ENCODE data around the gene CACNA1S. TPM values are rescaled to one million over a fixed set of nuclear protein-coding genes. Genes with fewer than 3 reads are reported as not detected.

CACNA1S gene
- total and polyA plus RNA-seq, 10 donors, result 0.04 to 0.17 (median 0.09) TPM; not detected in 7

DNA sequence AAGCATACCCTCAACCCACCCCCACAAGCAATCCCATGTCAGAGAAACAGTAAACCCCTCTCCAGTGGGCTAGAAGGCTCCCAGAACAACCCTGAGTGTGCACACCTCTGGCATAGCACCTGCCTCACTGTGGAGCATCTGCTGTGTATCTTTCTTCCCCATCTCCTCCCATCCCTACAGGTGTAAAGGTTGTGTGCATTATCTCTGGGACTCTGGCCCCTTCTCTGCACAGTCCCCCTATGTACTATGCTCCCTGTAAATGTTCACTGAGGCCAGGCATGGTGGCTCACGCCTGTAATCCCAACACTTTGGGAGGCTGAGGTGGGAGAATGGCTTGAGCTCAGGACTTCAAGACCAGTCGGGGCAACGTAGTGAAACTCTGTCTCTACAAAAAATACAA is 700 bp upstream of the CACNA1S start:
- Histone ChIP-seq H3K27ac (no peak overlapping the region), H3K4me1 (peaks cover 5 to 21% (median 10%) of the 10 kb centered on the region in 6 donors), H3K4me3 (no peak overlapping the region), H3K27me3 (replicated peaks in 1 of 7) (peaks cover 0 to 34% (median 12%) of the 10 kb centered on the region in 7 donors), H3K36me3 (no peaks in the 10 kb centered on the region), H3K9me3 (no peaks in the 10 kb centered on the region)
- WGBS, 5 donors, result 85 to 96% (median 94%) methylated on average over 3 of the region's 3 CpGs
- no peak for DNase-seq
- TF ChIP-seq, protein P1, sequence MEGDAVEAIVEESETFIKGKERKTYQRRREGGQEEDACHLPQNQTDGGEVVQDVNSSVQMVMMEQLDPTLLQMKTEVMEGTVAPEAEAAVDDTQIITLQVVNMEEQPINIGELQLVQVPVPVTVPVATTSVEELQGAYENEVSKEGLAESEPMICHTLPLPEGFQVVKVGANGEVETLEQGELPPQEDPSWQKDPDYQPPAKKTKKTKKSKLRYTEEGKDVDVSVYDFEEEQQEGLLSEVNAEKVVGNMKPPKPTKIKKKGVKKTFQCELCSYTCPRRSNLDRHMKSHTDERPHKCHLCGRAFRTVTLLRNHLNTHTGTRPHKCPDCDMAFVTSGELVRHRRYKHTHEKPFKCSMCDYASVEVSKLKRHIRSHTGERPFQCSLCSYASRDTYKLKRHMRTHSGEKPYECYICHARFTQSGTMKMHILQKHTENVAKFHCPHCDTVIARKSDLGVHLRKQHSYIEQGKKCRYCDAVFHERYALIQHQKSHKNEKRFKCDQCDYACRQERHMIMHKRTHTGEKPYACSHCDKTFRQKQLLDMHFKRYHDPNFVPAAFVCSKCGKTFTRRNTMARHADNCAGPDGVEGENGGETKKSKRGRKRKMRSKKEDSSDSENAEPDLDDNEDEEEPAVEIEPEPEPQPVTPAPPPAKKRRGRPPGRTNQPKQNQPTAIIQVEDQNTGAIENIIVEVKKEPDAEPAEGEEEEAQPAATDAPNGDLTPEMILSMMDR (IDR thresholded peaks at IDR 0.05 in 8 of 11, conservative IDR thresholded peaks at IDR 0.05 in 3 of 11), result no peak
- no peak for TF ChIP-seq POLR2AphosphoS5 (IDR thresholded peaks at IDR 0.05)
- TF ChIP-seq POLR2A (IDR thresholded peaks at IDR 0.05), result no peak
- intact Hi-C loops (cut with DNase I; ENCODE audit: low total_unique reads), result loop anchor here (5.0 kb wide), 1 partner anchor 141 kb away; no protein-coding TSS in a partner anchor

DNA sequence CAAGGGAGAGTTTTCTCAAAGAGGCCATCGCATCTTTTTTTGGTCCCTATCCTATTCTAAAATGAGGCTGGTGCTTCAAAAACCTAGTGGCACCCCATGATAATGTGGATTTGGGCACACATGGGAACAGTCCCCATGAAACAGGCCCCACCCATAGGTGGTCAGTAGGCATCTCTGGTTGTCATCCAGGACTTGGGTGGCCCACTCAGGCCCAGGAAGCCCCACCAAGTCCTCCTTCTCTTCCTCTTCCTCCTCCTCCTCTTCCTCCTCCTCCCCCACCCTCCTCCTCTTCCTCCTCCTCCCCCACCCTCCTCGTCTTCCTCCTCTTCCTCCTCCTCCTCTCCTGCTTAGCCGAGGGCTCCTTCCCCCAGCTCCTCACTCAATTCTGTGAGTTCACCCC is 554 bp downstream of the CACNA1S start:
- no peak for TF ChIP-seq POLR2AphosphoS5 (IDR thresholded peaks at IDR 0.05)
- TF ChIP-seq, protein P1 (IDR thresholded peaks at IDR 0.05 in 8 of 11, conservative IDR thresholded peaks at IDR 0.05 in 3 of 11), result no peak
- TF ChIP-seq POLR2A (IDR thresholded peaks at IDR 0.05), result no peak
- peaks cover 0 to 34% (median 12%) of the 10 kb centered on the region in 7 donors for H3K27me3 ChIP-seq (replicated peaks in 1 of 7)
- peaks cover 5 to 21% (median 10%) of the 10 kb centered on the region in 6 donors for H3K4me1 ChIP-seq
- H3K9me3 ChIP-seq, result no peaks in the 10 kb centered on the region
- DNase-seq, result no peak
- intact Hi-C loops (cut with DNase I; ENCODE audit: low total_unique reads), result loop anchor here (5.0 kb wide), 1 partner anchor 139 kb away; no protein-coding TSS in a partner anchor
- H3K27ac ChIP-seq, result no peak overlapping the region
- no peaks in the 10 kb centered on the region for H3K36me3 ChIP-seq
- no peak overlapping the region for H3K4me3 ChIP-seq
- WGBS, 5 donors, result 60 to 97% (median 89%) methylated on average over 1 to 3 of the region's 3 CpGs

DNA sequence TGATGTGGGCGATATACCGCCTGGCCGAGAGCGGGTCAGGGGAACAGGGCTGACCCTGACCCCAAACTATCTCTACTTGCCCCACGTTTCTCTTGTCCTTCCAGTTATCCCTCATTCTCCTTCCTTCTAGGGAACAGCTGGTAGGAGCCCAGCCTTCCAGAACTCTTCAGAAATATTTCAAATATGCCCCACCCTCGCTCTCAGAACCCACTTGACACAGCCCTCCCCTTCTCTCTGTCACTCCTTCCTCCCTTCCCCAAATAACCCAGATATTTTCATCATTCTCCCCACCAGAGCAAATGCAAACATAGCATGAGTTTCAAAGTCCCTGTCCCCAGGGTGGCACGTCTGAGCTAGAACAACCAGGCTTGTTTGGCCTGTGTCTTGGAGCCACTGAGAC is 1.1 kb downstream of the CACNA1S start:
- intact Hi-C loops (cut with DNase I; ENCODE audit: low total_unique reads), result loop anchor here (5.0 kb wide), 1 partner anchor 139 kb away; no protein-coding TSS in a partner anchor
- TF ChIP-seq, protein P1 (IDR thresholded peaks at IDR 0.05 in 8 of 11, conservative IDR thresholded peaks at IDR 0.05 in 3 of 11), result no peak
- TF ChIP-seq POLR2AphosphoS5 (IDR thresholded peaks at IDR 0.05), result no peak
- no peak for TF ChIP-seq POLR2A (IDR thresholded peaks at IDR 0.05)
- WGBS, 5 donors, result 67 to 84% (median 74%) methylated on average over 7 of the region's 7 CpGs

DNA sequence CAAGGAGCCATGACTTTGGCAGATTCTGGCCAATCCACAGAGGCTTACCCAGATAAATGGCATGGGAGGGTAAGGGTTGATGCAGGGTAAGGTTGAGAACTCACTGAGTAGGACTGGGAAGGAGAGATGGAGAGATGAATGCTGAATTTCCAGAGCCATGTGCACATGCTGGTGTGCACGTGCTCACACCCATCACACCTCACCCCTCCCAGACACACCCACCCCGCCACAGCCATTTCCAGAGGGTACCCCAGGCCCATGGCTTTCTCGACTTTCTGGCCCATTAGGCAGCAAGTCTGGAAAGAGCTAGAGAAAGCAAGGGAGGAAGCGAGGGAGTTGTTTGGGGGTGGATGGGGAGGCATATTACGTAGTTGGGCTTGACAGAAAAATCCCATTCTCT is 1.6 kb downstream of the CACNA1S start:
- TF ChIP-seq POLR2AphosphoS5 (IDR thresholded peaks at IDR 0.05), result no peak
- no peak for TF ChIP-seq POLR2A (IDR thresholded peaks at IDR 0.05)
- TF ChIP-seq, protein P1 (IDR thresholded peaks at IDR 0.05 in 8 of 11, conservative IDR thresholded peaks at IDR 0.05 in 3 of 11), result no peak
- no peak overlapping the region for H3K27ac ChIP-seq
- WGBS, 5 donors, result 80 to 91% (median 85%) methylated on average over 5 of the region's 5 CpGs
- no peak for DNase-seq
- H3K9me3 ChIP-seq, result no peaks in the 10 kb centered on the region
- no peaks in the 10 kb centered on the region for H3K36me3 ChIP-seq
- intact Hi-C loops (cut with DNase I; ENCODE audit: low total_unique reads), result loop anchor here (5.0 kb wide), 1 partner anchor 138 kb away; no protein-coding TSS in a partner anchor
- H3K27me3 ChIP-seq (replicated peaks in 1 of 7), result peaks cover 0 to 28% (median 12%) of the 10 kb centered on the region in 7 donors
- H3K4me3 ChIP-seq, result no peak overlapping the region
- H3K4me1 ChIP-seq, result peaks cover 5 to 21% (median 10%) of the 10 kb centered on the region in 6 donors

More for the DNA sequence above, 1.1 kb downstream of the CACNA1S start:
- no peak for DNase-seq
- H3K27me3 ChIP-seq (replicated peaks in 1 of 7), result peaks cover 0 to 33% (median 12%) of the 10 kb centered on the region in 7 donors
- no peak overlapping the region for H3K4me3 ChIP-seq
- H3K4me1 ChIP-seq, result peaks cover 5 to 21% (median 10%) of the 10 kb centered on the region in 6 donors
- no peak overlapping the region for H3K27ac ChIP-seq
- H3K9me3 ChIP-seq, result no peaks in the 10 kb centered on the region
- no peaks in the 10 kb centered on the region for H3K36me3 ChIP-seq
